GM10266 (cell line): ENCODE data around the gene HPSE2.
A peak's percentile ranks its signal among the peaks of the same experiment; 100 is the strongest.
"Not testable (repeated sequence)": the region's sequence is repeated elsewhere in the genome, so short reads cannot be mapped to it uniquely, and the experiment has no call there.

Experiments used
- DNase-seq: peaks from one replicate; pipeline ENCODE4 v3.0.0; 2012; ENCODE audit errors: extremely low spot score
- TF ChIP-seq, protein P1 (sequence below): IDR thresholded peaks from 2 replicates; pipeline ENCODE4 v1.5.1; 2012; ENCODE audit warnings: mild to moderate bottlenecking, low read depth; ENCODE audit not compliant: control insufficient read depth, insufficient read depth; ENCODE audit errors: missing control alignments

HPSE2 gene

DNA sequence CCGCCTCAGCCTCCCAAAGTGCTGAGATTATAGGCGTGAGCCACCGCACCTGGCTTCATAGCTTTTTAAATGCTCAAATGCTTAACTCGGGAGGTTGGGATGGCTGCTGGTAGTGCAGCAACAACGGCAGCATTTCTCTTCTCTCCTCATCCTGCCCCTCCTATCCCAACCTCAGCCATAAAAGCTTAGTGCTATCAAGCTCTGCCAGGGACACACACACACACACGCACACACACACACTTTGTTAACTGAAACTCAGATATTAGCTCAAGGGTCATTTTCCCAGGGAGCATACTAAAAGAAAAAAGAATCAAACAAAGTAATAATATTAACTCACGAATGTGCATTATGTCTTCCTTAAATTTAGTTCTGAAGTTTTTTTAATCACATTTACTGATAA lies 725.9 kb downstream of the HPSE2 start:
- TF ChIP-seq, protein P1, sequence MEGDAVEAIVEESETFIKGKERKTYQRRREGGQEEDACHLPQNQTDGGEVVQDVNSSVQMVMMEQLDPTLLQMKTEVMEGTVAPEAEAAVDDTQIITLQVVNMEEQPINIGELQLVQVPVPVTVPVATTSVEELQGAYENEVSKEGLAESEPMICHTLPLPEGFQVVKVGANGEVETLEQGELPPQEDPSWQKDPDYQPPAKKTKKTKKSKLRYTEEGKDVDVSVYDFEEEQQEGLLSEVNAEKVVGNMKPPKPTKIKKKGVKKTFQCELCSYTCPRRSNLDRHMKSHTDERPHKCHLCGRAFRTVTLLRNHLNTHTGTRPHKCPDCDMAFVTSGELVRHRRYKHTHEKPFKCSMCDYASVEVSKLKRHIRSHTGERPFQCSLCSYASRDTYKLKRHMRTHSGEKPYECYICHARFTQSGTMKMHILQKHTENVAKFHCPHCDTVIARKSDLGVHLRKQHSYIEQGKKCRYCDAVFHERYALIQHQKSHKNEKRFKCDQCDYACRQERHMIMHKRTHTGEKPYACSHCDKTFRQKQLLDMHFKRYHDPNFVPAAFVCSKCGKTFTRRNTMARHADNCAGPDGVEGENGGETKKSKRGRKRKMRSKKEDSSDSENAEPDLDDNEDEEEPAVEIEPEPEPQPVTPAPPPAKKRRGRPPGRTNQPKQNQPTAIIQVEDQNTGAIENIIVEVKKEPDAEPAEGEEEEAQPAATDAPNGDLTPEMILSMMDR = no peak
- DNase-seq = no peak

DNA sequence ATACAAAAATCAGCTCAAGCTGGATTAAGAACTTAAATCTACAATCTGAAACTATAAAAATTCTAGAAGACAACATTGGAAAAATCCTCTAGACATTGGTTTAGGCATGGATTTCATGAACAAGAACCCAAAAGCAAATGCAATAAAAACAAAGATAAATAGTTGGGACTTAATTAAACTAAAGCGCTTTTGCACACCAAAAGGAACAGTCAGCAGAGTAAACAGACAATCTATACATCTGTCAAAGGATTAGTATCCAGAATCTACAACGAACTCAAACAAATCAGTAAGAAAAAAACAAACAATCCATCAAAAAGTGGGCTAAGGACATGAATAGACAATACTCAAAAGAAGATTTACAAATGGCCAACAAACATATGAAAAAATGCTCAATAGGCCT lies 733.1 kb downstream of the HPSE2 start:
- DNase-seq = not testable (repeated sequence)

DNA sequence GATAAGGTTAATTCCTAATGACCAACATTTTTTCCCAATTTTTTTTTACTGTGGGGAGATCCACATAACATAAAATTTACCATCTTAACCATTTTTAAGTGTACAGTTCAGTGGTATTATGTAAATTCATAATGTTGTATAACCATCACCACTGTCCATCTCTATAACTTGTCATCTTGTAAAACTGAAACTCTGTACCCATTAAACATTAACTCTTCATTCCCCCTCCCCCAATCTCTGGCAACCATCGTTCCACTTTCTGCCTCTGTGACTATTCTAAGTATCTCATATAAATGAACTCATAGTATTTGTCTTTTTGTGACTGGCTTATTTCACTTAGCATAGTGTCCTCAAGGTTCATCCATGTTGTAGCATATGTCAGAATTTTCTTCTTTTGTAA lies 742.9 kb downstream of the HPSE2 start:
- TF ChIP-seq, protein P1 = no peak
- no peak for DNase-seq

DNA sequence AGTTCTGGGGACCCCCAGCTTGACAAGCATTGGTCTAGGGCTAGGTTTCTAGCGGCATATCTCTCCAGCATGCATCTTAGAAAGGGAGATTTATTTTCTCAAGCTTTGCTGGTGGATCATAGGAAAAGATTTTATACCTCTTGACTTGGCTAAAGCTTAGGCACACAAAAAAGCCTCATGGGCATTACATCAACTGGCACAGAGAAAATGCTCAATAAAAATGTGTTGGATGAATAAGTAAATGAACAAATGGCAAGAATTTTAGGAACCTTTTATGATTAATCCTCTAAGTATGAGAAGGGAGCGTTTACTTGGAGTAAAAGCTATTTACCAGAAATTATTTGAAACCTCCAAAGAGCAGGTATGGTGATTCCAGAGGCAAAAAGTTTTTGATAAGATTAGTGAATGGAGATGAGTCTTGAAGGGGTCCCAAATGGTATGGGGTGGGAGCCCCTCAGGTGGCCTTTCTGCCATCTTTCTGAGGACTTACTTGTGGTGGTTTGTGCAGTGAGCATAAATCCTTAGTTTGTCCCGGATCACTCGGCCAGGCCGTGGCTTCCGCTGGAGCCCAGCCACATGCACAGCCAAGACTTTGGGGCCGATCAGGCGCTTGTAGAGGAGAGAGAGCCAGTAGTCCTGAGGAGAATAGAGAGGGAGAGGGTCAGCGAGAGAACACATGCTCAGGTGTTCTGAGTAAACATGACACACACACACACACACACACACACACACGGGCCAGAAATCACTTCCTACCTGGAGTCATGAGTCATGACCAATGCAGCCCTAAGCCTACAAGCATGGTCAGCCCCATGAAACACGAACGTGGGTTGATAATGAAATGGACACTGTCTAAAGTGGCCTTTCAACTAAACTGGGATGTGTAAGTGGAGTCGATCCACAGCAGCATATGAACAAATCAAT lies 745.8 kb downstream of the HPSE2 start:
- TF ChIP-seq, protein P1 = no peak
- DNase-seq = no peak

DNA sequence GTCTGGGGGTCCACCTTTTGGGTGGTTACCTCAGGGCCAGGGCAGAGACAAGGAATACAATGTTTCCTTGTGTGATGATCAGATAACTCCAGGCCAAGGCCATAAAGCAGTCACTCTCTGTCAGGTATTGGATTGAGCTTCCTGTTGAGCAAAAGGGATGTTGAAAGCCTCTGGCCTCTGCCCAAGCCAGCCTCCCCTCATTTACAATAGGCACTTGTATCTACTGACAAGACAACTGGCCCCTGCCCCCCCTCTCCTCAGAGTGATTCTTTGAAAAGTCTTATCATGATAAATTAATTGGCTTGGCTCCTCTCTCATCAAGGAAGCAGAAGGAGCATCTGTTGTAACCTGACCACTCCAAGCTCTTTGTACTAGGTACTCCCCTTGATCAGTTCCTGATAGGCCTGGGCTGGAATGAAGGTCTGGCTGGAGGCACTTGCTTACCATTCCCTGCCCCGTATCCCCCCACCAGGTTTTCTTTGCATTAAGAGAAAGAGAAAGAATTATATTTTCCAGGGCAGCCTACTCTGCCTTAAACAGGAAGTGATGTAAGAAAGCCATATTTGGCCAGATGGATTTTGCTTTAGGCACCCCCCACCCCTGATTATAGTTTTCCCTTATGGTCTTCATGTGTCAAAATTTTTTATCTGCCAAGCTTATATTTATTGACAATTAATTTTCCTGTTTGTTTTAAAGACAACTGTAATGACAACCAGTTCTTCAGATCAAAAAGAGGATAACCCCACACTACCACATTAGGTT lies 746.8 kb downstream of the HPSE2 start:
- TF ChIP-seq, protein P1 = no peak
- no peak for DNase-seq

DNA sequence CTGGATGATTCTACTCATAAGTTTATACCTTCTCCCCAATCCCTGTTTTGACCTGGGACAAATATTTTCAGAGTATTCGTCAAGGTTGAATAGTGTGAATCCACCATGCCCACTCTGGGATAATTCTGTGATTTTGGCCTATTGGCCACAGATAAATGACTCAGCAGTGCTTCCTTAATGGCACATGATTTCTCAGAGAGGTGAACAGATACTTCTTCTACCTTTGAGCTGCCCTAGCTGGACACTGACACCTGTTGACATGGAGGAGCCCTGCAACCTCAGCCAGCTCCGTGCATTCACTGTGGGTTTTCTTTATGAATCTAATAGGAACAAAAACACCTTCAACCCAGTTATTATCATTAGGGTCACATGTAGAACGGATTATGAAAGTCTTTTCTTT lies 748.0 kb downstream of the HPSE2 start:
- TF ChIP-seq, protein P1 = peak; percentile 22
- DNase-seq = no peak

DNA sequence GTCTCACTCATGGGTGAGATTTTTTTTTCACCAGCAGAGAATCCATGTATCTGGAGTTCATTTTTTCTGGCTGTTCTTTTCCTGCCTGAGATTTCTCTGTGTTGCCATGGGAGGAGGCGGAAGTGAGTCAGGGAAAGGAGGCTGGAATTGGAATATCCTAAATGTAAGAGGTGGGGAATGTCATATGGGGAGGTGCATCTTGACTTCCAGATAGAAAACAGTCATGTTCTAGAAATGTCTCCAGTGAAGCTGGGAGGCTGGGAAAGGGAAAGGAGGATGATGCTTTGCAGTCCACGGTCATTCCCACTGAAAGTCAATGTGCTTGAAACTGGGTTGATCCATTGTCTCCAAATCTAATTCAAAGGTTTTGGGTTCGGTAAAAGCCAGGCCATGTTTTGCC lies 749.2 kb downstream of the HPSE2 start:
- TF ChIP-seq, protein P1 = no peak
- DNase-seq = no peak
